GM12874 (cell line): ENCODE measurements around the gene ATP6V0B.

Experiments used
- CTCF ChIP-seq: IDR thresholded peaks from 2 replicates; pipeline ENCODE4 v1.5.1; 2011; ENCODE audit warnings: low read depth, mild to moderate bottlenecking, control low read depth, low read length, moderate library complexity; ENCODE audit not compliant: insufficient read depth

ATP6V0B gene

DNA sequence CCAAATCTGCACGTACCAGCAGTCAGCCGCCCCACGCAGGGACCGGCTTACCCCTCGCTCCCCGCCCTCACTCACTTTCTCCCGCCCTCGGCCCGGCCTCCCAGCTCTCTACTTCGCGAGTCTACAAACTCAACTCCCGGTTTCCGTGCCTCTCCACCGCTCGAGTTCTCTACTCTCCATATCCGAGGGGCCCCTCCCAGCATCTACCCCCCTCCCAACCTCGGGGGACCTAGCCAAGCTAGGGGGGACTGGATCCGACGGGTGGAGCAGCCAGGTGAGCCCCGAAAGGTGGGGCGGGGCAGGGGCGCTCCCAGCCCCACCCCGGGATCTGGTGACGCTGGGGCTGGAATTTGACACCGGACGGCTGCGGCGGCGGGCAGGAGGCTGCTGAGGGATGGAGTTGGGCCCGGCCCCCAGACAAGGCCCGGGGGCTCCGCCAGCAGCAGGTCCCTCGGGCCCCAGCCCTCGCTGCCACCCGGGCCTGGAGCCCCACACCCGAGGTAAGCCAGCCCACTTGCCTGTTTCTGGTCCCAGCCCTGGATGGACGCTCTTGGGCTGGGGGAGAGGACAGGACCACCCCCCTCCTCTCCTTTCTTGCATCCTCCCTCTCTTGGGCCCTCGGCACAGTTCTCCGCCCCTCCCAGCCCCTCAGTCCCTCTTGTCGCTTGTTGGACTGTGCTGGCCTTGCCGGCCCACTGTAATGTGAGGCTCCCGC, 41.2 kb upstream of the ATP6V0B start, which contains the start of gene ARTN:
TSS of gene ARTN (plus strand) at position 416 of the 715 bp plus-strand sequence. CDS start 1,856 bp downstream, outside the sequence.
- TF ChIP-seq CTCF: no peak

GRCh38 chr1:43934101-43934985, 40.4 kb upstream of the ATP6V0B start:
- peak; percentile 94 for TF ChIP-seq CTCF

DNA sequence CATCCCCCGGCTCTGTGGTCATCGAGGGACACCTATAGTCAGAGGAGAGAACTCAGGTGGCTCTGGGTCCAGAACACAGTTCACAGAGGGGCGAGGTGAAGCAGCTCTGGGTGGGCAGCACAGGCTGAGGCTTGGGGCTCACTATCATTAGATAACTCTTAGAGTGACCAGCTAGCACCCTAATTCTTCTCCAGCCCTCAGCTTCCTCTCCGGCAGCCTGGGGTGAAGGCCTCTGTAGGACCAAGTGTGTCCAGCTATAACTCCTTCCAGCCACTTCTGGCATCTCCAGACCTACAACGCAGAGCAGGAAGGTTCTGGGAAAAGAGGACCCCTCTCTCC, 39.8 kb upstream of the ATP6V0B start:
- no peak for TF ChIP-seq CTCF

- no peak for TF ChIP-seq CTCF
Measured at GRCh38 chr1:43935711-43936427, 38.9 kb upstream of the ATP6V0B start.

- TF ChIP-seq CTCF: no peak
Measured at GRCh38 chr1:43936431-43937151, 38.2 kb upstream of the ATP6V0B start.

- TF ChIP-seq CTCF: no peak
Measured at GRCh38 chr1:43937179-43937865, 37.4 kb upstream of the ATP6V0B start.
